ENCODE measurements around the gene APOO.
"Not testable (repeated sequence)": the region's sequence is repeated elsewhere in the genome, so short reads cannot be mapped to it uniquely, and the experiment has no call there.

DNA sequence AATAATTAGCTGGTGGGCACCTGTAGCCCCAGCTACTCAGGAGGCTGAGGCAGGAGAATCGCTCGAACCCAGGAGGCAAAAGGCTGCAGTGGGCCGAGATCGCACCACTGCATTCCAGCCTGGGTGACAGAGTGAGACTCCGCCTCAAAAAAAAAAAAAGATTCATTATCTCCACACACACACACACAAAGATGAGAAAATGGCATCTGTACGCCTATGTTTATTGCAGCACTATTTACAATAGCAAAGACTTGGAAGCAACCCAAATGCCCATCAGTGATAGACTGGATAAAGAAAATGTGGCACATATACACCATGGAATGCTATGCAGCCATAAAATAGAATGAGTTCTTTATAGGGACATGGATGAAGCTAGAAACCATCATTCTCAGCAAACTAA, 12.7 kb downstream of the APOO start:
- not testable (repeated sequence) for TF ChIP-seq CTCF, POLR2A (IDR thresholded peaks at IDR 0.05)

All from uterus (tissue), 2 donors.